Measurements from ENCODE around the gene CCNT1. TPM values are rescaled to one million over a fixed set of nuclear protein-coding genes. Genes with fewer than 3 reads are reported as not detected.

The CCNT1 gene
- total and polyA plus RNA-seq, 2 experiments from 2014 or later: 12.8 to 33.6 TPM

DNA sequence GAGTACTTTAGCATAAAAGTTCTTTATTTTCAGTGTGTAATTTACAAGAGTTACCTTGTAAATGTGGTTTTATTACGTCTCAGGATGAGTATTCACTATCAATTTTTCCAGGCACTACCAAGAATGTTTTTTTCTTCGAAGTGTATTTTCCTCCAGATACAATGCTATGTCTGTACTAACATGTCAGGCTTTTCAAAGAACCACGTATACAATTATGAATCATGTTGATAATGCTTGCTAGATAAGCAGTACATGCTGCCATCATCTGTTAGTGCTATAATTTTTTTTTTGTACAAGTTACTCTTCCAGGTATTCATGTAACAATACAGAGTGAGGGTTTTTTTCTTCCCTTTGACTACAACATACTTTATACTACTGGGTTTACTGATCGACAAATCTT lies 28.9 kb downstream of the CCNT1 start (continued):
- TF ChIP-seq, protein P1, sequence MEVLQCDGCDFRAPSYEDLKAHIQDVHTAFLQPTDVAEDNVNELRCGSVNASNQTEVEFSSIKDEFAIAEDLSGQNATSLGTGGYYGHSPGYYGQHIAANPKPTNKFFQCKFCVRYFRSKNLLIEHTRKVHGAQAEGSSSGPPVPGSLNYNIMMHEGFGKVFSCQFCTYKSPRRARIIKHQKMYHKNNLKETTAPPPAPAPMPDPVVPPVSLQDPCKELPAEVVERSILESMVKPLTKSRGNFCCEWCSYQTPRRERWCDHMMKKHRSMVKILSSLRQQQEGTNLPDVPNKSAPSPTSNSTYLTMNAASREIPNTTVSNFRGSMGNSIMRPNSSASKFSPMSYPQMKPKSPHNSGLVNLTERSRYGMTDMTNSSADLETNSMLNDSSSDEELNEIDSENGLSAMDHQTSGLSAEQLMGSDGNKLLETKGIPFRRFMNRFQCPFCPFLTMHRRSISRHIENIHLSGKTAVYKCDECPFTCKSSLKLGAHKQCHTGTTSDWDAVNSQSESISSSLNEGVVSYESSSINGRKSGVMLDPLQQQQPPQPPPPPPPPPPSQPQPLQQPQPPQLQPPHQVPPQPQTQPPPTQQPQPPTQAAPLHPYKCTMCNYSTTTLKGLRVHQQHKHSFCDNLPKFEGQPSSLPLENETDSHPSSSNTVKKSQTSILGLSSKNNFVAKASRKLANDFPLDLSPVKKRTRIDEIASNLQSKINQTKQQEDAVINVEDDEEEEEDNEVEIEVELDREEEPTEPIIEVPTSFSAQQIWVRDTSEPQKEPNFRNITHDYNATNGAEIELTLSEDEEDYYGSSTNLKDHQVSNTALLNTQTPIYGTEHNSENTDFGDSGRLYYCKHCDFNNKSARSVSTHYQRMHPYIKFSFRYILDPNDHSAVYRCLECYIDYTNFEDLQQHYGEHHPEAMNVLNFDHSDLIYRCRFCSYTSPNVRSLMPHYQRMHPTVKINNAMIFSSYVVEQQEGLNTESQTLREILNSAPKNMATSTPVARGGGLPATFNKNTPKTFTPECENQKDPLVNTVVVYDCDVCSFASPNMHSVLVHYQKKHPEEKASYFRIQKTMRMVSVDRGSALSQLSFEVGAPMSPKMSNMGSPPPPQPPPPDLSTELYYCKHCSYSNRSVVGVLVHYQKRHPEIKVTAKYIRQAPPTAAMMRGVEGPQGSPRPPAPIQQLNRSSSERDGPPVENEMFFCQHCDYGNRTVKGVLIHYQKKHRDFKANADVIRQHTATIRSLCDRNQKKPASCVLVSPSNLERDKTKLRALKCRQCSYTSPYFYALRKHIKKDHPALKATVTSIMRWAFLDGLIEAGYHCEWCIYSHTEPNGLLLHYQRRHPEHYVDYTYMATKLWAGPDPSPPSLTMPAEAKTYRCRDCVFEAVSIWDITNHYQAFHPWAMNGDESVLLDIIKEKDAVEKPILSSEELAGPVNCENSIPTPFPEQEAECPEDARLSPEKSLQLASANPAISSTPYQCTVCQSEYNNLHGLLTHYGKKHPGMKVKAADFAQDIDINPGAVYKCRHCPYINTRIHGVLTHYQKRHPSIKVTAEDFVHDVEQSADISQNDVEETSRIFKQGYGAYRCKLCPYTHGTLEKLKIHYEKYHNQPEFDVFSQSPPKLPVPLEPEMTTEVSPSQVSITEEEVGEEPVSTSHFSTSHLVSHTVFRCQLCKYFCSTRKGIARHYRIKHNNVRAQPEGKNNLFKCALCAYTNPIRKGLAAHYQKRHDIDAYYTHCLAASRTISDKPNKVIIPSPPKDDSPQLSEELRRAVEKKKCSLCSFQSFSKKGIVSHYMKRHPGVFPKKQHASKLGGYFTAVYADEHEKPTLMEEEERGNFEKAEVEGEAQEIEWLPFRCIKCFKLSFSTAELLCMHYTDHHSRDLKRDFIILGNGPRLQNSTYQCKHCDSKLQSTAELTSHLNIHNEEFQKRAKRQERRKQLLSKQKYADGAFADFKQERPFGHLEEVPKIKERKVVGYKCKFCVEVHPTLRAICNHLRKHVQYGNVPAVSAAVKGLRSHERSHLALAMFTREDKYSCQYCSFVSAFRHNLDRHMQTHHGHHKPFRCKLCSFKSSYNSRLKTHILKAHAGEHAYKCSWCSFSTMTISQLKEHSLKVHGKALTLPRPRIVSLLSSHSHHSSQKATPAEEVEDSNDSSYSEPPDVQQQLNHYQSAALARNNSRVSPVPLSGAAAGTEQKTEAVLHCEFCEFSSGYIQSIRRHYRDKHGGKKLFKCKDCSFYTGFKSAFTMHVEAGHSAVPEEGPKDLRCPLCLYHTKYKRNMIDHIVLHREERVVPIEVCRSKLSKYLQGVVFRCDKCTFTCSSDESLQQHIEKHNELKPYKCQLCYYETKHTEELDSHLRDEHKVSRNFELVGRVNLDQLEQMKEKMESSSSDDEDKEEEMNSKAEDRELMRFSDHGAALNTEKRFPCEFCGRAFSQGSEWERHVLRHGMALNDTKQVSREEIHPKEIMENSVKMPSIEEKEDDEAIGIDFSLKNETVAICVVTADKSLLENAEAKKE (CRISPR knock-in tag; IDR thresholded peaks at IDR 0.05): no peak

DNA sequence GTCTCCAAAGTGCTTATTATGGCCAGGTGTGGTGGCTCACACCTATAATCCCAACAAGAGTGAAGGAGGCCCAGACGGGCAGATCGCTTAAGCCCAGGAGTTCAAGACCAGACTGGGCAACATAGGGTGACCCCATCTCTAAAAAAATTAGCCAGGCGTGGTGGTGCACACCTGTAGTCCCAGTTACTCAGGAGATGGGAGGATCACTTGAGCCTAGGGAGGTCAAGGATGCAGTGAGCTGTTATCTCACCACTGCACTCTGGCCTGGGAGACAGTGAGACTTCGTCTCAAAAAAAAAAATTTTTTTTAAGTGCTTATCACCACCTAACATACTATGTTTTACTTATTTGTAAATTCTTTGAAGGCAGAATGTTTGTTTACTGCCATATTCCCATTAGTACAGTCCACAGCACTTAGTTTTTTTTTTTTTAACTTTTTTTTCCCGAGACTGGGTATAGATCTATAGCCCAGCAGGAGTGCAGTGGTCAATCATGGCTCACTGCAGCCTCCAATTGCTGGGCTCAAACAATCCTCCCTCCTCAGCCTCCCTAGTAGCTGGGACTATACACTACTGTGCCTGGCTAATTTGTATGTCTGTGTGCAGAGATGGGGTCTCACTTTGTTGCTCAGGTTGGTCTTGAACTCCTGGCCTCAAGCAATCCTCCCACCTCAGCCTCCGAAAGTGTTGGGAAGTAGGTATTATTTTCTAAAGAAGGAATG lies 29.7 kb downstream of the CCNT1 start:
- Histone ChIP-seq H3F3A (replicated peaks; ENCODE audit: low read depth) (no peaks in the 10 kb centered on the region), H3K27ac (ENCODE audit: low read depth) (no peak overlapping the region), H3K4me1 (ENCODE audit: insufficient read depth) (no peaks in the 10 kb centered on the region), H2AFZ (no peak overlapping the region), H3K79me2 (replicated peaks; ENCODE audit: insufficient read depth) (peaks cover 7% of the 10 kb centered on the region), H3K4me3 (no peak overlapping the region), H3K9me2 (ENCODE audit: insufficient read depth) (no peaks in the 10 kb centered on the region), H3K36me3 (ENCODE audit: insufficient read depth) (no peaks in the 10 kb centered on the region; the same call in 1 of the 2 replicates), H3K4me2 (no peak overlapping the region), H4K20me1 (replicated peaks; ENCODE audit: insufficient read depth) (peaks cover 9% of the 10 kb centered on the region), H3K27me3 (ENCODE audit: insufficient read depth) (no peaks in the 10 kb centered on the region)
- ATAC-seq (no peak), DNase-seq (ENCODE audit: low spot score) (no peak)
- H3K27me3 Mint-ChIP-seq (ENCODE audit: insufficient read depth, low read depth, poor library complexity): peaks cover 4% of the 10 kb centered on the region
- H3K4me3 Mint-ChIP-seq: no peak overlapping the region
- no peaks in the 10 kb centered on the region for H3K4me1 Mint-ChIP-seq
- H3K9me3 Mint-ChIP-seq: no peaks in the 10 kb centered on the region
- TF ChIP-seq, protein P2, sequence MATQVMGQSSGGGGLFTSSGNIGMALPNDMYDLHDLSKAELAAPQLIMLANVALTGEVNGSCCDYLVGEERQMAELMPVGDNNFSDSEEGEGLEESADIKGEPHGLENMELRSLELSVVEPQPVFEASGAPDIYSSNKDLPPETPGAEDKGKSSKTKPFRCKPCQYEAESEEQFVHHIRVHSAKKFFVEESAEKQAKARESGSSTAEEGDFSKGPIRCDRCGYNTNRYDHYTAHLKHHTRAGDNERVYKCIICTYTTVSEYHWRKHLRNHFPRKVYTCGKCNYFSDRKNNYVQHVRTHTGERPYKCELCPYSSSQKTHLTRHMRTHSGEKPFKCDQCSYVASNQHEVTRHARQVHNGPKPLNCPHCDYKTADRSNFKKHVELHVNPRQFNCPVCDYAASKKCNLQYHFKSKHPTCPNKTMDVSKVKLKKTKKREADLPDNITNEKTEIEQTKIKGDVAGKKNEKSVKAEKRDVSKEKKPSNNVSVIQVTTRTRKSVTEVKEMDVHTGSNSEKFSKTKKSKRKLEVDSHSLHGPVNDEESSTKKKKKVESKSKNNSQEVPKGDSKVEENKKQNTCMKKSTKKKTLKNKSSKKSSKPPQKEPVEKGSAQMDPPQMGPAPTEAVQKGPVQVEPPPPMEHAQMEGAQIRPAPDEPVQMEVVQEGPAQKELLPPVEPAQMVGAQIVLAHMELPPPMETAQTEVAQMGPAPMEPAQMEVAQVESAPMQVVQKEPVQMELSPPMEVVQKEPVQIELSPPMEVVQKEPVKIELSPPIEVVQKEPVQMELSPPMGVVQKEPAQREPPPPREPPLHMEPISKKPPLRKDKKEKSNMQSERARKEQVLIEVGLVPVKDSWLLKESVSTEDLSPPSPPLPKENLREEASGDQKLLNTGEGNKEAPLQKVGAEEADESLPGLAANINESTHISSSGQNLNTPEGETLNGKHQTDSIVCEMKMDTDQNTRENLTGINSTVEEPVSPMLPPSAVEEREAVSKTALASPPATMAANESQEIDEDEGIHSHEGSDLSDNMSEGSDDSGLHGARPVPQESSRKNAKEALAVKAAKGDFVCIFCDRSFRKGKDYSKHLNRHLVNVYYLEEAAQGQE (IDR thresholded peaks at IDR 0.05; ENCODE audit: unreplicated experiment): no peak
- TF ChIP-seq ZNF114 (CRISPR knock-in tag; IDR thresholded peaks at IDR 0.05): no peak
- peaks cover 14% of the 10 kb centered on the region for H3K36me3 Mint-ChIP-seq (ENCODE audit: low read depth)
- H3K27ac Mint-ChIP-seq: no peak overlapping the region

Measured in GM23338 (cell line).